HCT116 (cell line): ENCODE results near the gene UBTF. TPM values are rescaled to one million over a fixed set of nuclear protein-coding genes. Genes with fewer than 3 reads are reported as not detected.

ENCODE experiments used
- ATAC-seq: fragments of 200-7000 bp; cut with Tn5 transposase; 2 replicates; pipeline ENCODE4 v1.9.1; 2020; ENCODE audit warnings: mild to moderate bottlenecking, moderate library complexity
- BruUV-seq: library from RNA; stranded (reverse); fragments of 400-500 nt; replicated peaks from 2 replicates; lab custom pipeline; 2021; lab: Mats Ljungman, UMichigan
- CTCF ChIA-PET: fragments of 300-600 bp; sonication (Branson Sonifier 250); formaldehyde crosslinking; loops from one replicate; lab custom pipeline; 2021; ENCODE audit warnings: antibody characterized with exemption; lab: Charles Lee
- POLR2A ChIA-PET: fragments of 300-600, 350-600 bp; sonication (Branson Sonifier 250); formaldehyde crosslinking; loops from one replicate; lab custom pipeline; 2021; ENCODE audit warnings: antibody characterized with exemption; lab: Charles Lee
- RAD21 ChIA-PET, 2 experiments: fragments of 300-600 bp; sonication (Branson Sonifier 250); formaldehyde crosslinking; loops; one replicate each; lab custom pipeline; 2023; ENCODE audit warnings: low total read pairs in 2 of 2; ENCODE audit not compliant: uncharacterized antibody in 2 of 2, unreplicated experiment in 2 of 2, low non-redundant PET in 1 of 2; lab: Charles Lee
- DNase-seq: peaks from one replicate; pipeline ENCODE4 v3.0.0-alpha.2; 2010; ENCODE audit warnings: low read depth, low spot score
- H2AFZ ChIP-seq: fragments of 200-600 bp; shearing (Covaris generic), sonication (generic); 2 replicates; pipeline ENCODE4 v1.6.1; 2017; ENCODE audit warnings: low read depth, mixed run types, mixed read lengths, antibody characterized with exemption, low read length; ENCODE audit not compliant: poor library complexity, severe bottlenecking
- H3K27ac ChIP-seq: 2 replicates; pipeline ENCODE4 v1.5.1; 2012; ENCODE audit warnings: low read depth, low read length
- H3K27me3 ChIP-seq: fragments of 200-600 bp; sonication (generic); 2 replicates; pipeline ENCODE4 v1.6.1; 2016; ENCODE audit warnings: mixed run types, low read length, mixed read lengths; ENCODE audit not compliant: insufficient read depth
- H3K36me3 ChIP-seq, 2 experiments: fragments of 200-500 bp in 1 of 2; fragments of 200-600 bp in 1 of 2; sonication (Bioruptor generic) in 1 of 2; sonication (generic) in 1 of 2; 2 replicates each; pipeline versions ENCODE4 v1.5.1 to v1.6.1; 2014 to 2016; ENCODE audit warnings: low read length in 2 of 2, inconsistent platforms in 1 of 2, mixed read lengths in 1 of 2, mixed run types in 1 of 2; ENCODE audit not compliant: insufficient read depth in 2 of 2, control insufficient read depth in 1 of 2
- H3K4me1 ChIP-seq, 2 experiments: fragments of 200-600 bp in 1 of 2; sonication (generic) in 1 of 2; 2 replicates each; pipeline versions ENCODE4 v1.5.1 to v1.6.1; 2012 to 2017; ENCODE audit warnings: low read length in 2 of 2, inconsistent platforms in 1 of 2, mild to moderate bottlenecking in 1 of 2, mixed read lengths in 1 of 2, mixed run types in 1 of 2, moderate library complexity in 1 of 2; ENCODE audit not compliant: insufficient read depth in 2 of 2, control insufficient read depth in 1 of 2
- H3K4me2 ChIP-seq: fragments of 200-600 bp; sonication (generic); 2 replicates; pipeline ENCODE4 v1.6.1; 2017; ENCODE audit warnings: mixed run types, low read length, mixed read lengths
- H3K4me3 ChIP-seq, 2 experiments: fragments of 200-600 bp in 1 of 2; sonication (generic) in 1 of 2; replicated peaks in 1 of 2; 2 replicates each; pipeline ENCODE4 v1.5.1; 2011 to 2016; ENCODE audit warnings: low read length in 2 of 2, control low read depth in 1 of 2, low read depth in 1 of 2, mild to moderate bottlenecking in 1 of 2, mixed read lengths in 1 of 2, mixed run types in 1 of 2
- H3K79me2 ChIP-seq: fragments of 200-600 bp; sonication (generic); 2 replicates; pipeline ENCODE4 v1.6.1; 2017; ENCODE audit warnings: mild to moderate bottlenecking, mixed run types, low read length, moderate library complexity, mixed read lengths; ENCODE audit not compliant: insufficient read depth
- H3K9ac ChIP-seq: fragments of 200-600 bp; sonication (generic); 2 replicates; pipeline ENCODE4 v1.6.1; 2016; ENCODE audit warnings: low read length, mixed read lengths
- H3K9me2 ChIP-seq: fragments of 200-600 bp; sonication (generic), shearing (Covaris generic); 2 replicates; pipeline ENCODE4 v1.6.1; 2017; ENCODE audit warnings: mixed run types, mild to moderate bottlenecking, moderate library complexity; ENCODE audit not compliant: insufficient read depth
- H3K9me3 ChIP-seq, 2 experiments: fragments of 200-500 bp in 1 of 2; fragments of 200-600 bp in 1 of 2; sonication (Bioruptor generic) in 1 of 2; sonication (generic) in 1 of 2; 2 replicates each; pipeline ENCODE4 v1.6.1; 2014 to 2017; ENCODE audit warnings: low read length in 2 of 2, mixed read lengths in 2 of 2, inconsistent platforms in 1 of 2, low read depth in 1 of 2, mild to moderate bottlenecking in 1 of 2, mixed run types in 1 of 2, moderate library complexity in 1 of 2; ENCODE audit not compliant: control insufficient read depth in 1 of 2, insufficient read depth in 1 of 2
- H4K20me1 ChIP-seq: fragments of 200-600 bp; sonication (generic), shearing (Covaris generic); 2 replicates; pipeline ENCODE4 v1.6.1; 2017; ENCODE audit warnings: mixed run types, mild to moderate bottlenecking, moderate library complexity; ENCODE audit not compliant: insufficient read depth
- CBX3 ChIP-seq: IDR thresholded peaks from 2 replicates; pipeline ENCODE4 v1.6.1; 2012; ENCODE audit warnings: low read depth
- CTCF ChIP-seq, 3 experiments: fragments of 200-600 bp in 1 of 3; sonication (generic) in 1 of 3; IDR thresholded peaks in 2 of 3; conservative IDR thresholded peaks in 1 of 3; 2 replicates each; pipeline ENCODE4 v1.5.1; 2012 to 2017; ENCODE audit warnings: low read depth in 2 of 3, low read length in 2 of 3, antibody characterized with exemption in 1 of 3, borderline replicate concordance in 1 of 3, control low read depth in 1 of 3, mild to moderate bottlenecking in 1 of 3, mixed read lengths in 1 of 3, mixed run types in 1 of 3, moderate library complexity in 1 of 3; ENCODE audit not compliant: insufficient read depth in 1 of 3
- EGR1 ChIP-seq: IDR thresholded peaks from 2 replicates; pipeline ENCODE4 v1.6.1; 2012; ENCODE audit warnings: low read depth
- EZH2 ChIP-seq: fragments of 200-600 bp; sonication (generic); IDR thresholded peaks from 2 replicates; pipeline ENCODE4 v1.6.1; 2017; ENCODE audit warnings: antibody characterized with exemption, mixed run types
- EZH2phosphoT487 ChIP-seq: fragments of 200-600 bp; IDR thresholded peaks from 2 replicates; pipeline ENCODE4 v1.6.1; 2018; ENCODE audit warnings: antibody characterized with exemption, borderline replicate concordance
- FOSL1 ChIP-seq: IDR thresholded peaks from 2 replicates; pipeline ENCODE4 v1.6.1; 2012; ENCODE audit warnings: low read depth
- JUND ChIP-seq: IDR thresholded peaks from 2 replicates; pipeline ENCODE4 v1.6.1; 2012
- RAD21 ChIP-seq: IDR thresholded peaks from 2 replicates; pipeline ENCODE4 v1.6.1; 2012; ENCODE audit warnings: low read depth, mild to moderate bottlenecking
- TCF7L2 ChIP-seq: IDR thresholded peaks from 2 replicates; pipeline ENCODE4 v1.7.0; 2011; ENCODE audit warnings: borderline replicate concordance, inconsistent platforms; ENCODE audit not compliant: insufficient read depth, insufficient read length; ENCODE audit errors: extremely low read depth
- YY1 ChIP-seq: IDR thresholded peaks from 2 replicates; pipeline ENCODE4 v1.6.1; 2011; ENCODE audit warnings: low read length, low read depth, moderate library complexity, mild to moderate bottlenecking; ENCODE audit not compliant: insufficient replicate concordance; ENCODE audit errors: extremely low read depth
- ZFX ChIP-seq: fragments of 450-650 bp; IDR thresholded peaks from 2 replicates; pipeline ENCODE4 v1.6.1; 2017
- intact Hi-C: fragments of 100-400 bp; cut with micrococcal nuclease; formaldehyde crosslinking; loops from 2 replicates; pipeline ENCODE4 v1.10.0; 2022
- microRNA-seq: library from miRNA; unstranded; fragments of <30 nt; microRNA quantifications from one replicate; pipeline ENCODE4, GENCODE V29; 2016; ENCODE audit warnings: borderline number of aligned reads
- total RNA-seq: library from RNA; stranded (reverse); gene quantifications from one replicate; pipeline ENCODE4 v1.2.1, GENCODE V29; 2021; ENCODE audit not compliant: unreplicated experiment

UBTF gene
- total RNA-seq, 1 experiment from 2014 or later, result 84.3 TPM

- H3K4me2 ChIP-seq, result no peak overlapping the region
- ATAC-seq (no peak; the same call in 1 of the 2 replicates), DNase-seq (no peak)
- no peaks in the 10 kb centered on the region for H3K9me2 ChIP-seq
- intact Hi-C loops, result no loop called here
- CTCF ChIA-PET, result interaction anchor here (1.1 kb wide), 1 partner anchor 13 kb away, joined by 3 read pairs; no protein-coding TSS in a partner anchor
- BruUV-seq, result no TSS peak
- H2AFZ ChIP-seq, result no peak overlapping the region
- no peak overlapping the region for H3K4me3 ChIP-seq
- RAD21 ChIA-PET, result no interaction called here
- peaks cover 6 to 30% of the 10 kb centered on the region in 2 experiments; a peak in 3 of 4 replicates for H3K36me3 ChIP-seq
- POLR2A ChIA-PET, result interaction anchor here (1.2 kb wide), 1 partner anchor 17 kb away, joined by 4 read pairs; no protein-coding TSS in a partner anchor
- H4K20me1 ChIP-seq, result no peaks in the 10 kb centered on the region
- no peaks in the 10 kb centered on the region for H3K27me3 ChIP-seq
- peaks cover 29% of the 10 kb centered on the region for H3K79me2 ChIP-seq
- TF ChIP-seq EZH2, result no peak
- TF ChIP-seq RAD21, result no peak
- no peak for TF ChIP-seq FOSL1
- TF ChIP-seq EZH2phosphoT487, result no peak
- no peak for TF ChIP-seq ZFX
- TF ChIP-seq JUND, result no peak
- no peak for TF ChIP-seq YY1
- no peak for TF ChIP-seq CTCF (IDR thresholded peaks at IDR 0.05 in 2 of 3, conservative IDR thresholded peaks at IDR 0.05 in 1 of 3; ENCODE audit: borderline replicate concordance in 1 of 3, insufficient read depth in 1 of 3, low read depth in 2 of 3, low read length in 2 of 3)
- no peak for TF ChIP-seq TCF7L2
- TF ChIP-seq EGR1, result no peak
- no peak for TF ChIP-seq CBX3
- H3K27ac ChIP-seq, result no peak overlapping the region
- no peaks in the 10 kb centered on the region for H3K9me3 ChIP-seq
- peaks cover 0 to 10% of the 10 kb centered on the region in 2 experiments; a peak in 1 of 4 replicates for H3K4me1 ChIP-seq
- H3K9ac ChIP-seq, result no peak overlapping the region
These were observed 64.0 kb downstream of the UBTF start for GRCh38 chr17:44155488-44155887.

Small RNA genes lying within 50 kb of the gene (microRNA-seq; reads per million reads assigned to microRNA genes)
- not detected for gene MIR6782

Other genes with a start within 250 kb of the UBTF start
- 10.0 TPM for gene NAGS, start 215.1 kb downstream of the UBTF start, total RNA-seq
- 43.8 TPM for gene TMEM101, start 204.7 kb downstream of the UBTF start, total RNA-seq
- gene LSM12, start 153.0 kb downstream of the UBTF start, total RNA-seq, result 99.6 TPM
- 50.6 TPM for gene G6PC3, start 148.9 kb downstream of the UBTF start, total RNA-seq
- 32.9 TPM for gene HDAC5, start 96.0 kb downstream of the UBTF start, total RNA-seq
- gene HROB, start 77.7 kb downstream of the UBTF start, total RNA-seq, result 14.3 TPM
- 0.37 TPM for gene ASB16, start 49.0 kb downstream of the UBTF start, total RNA-seq
- gene TMUB2, start 32.7 kb downstream of the UBTF start, total RNA-seq, result 25.1 TPM
- gene ATXN7L3, start 19.8 kb downstream of the UBTF start, total RNA-seq, result 86.7 TPM
- 0.22 TPM for gene SLC4A1, start 48.5 kb upstream of the UBTF start, total RNA-seq
- gene RUNDC3A, start 88.9 kb upstream of the UBTF start, total RNA-seq, result 0.61 TPM
- 326 TPM for gene SLC25A39, start 105.1 kb upstream of the UBTF start, total RNA-seq
- gene GRN, start 125.6 kb upstream of the UBTF start, total RNA-seq, result 206 TPM
- gene FAM171A2, start 144.2 kb upstream of the UBTF start, total RNA-seq, result 18.0 TPM
- 7.6 TPM for gene ITGA2B, start 170.0 kb upstream of the UBTF start, total RNA-seq